ENCODE measurements around the gene PNLDC1. TPM values are rescaled to one million over a fixed set of nuclear protein-coding genes. Genes with fewer than 3 reads are reported as not detected.
"Not testable (repeated sequence)": the region's sequence is repeated elsewhere in the genome, so short reads cannot be mapped to it uniquely, and the experiment has no call there.

PNLDC1 gene
- total and polyA plus RNA-seq, 9 of the 15 experiments (the other 6 are each of a cell fraction or from before 2014, with no cell fraction given): 0.12 TPM; not detected in 8

DNA sequence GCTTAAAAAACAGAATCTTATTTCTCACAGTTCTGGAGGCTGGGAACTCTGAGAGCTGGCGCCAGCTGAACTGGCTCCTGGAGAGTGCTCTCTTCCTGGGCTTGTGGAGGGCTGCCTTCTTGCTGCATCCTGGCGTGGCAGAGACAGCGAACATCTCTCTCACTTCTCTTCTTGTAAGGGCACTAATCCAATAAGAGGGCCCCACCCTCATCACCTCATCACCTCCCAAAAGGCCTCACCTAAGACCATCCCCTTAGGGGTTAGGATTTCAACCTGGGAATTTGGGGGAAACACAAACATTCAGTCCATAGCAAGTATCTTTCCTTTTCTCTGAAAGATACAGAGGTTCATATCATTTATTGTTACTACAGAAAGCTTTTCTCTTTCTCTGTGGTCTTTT is 23.9 kb downstream of the PNLDC1 start:
- FAIRE-seq: no peak
- Histone ChIP-seq H3K4me2 (ENCODE audit: insufficient read depth, low read length) (no peak overlapping the region), H3K36me3 (ENCODE audit: control insufficient read depth, insufficient read depth, low read length) (no peaks in the 10 kb centered on the region), H3K9me3 (replicated peaks; ENCODE audit: control insufficient read depth, insufficient read depth, low read depth, low read length) (no peaks in the 10 kb centered on the region), H4K20me1 (replicated peaks; ENCODE audit: control insufficient read depth, insufficient read depth, low read length) (0 out of 2 replicates have a peak, but pooled peaks cover 3% of the 10 kb centered on the region), H3K9ac (ENCODE audit: insufficient read depth in 1 of 2, low read depth in 2 of 2, low read length in 2 of 2) (no peak overlapping the region), H3K27me3 (ENCODE audit: control insufficient read depth in 2 of 2, insufficient read depth in 2 of 2, low read length in 2 of 2) (peaks cover 80 to 82% of the 10 kb centered on the region in 2 experiments), H3K27ac (ENCODE audit: extremely low read depth, low read depth, low read length) (no peak overlapping the region), H3K79me2 (ENCODE audit: control insufficient read depth, insufficient read depth, low read length) (no peaks in the 10 kb centered on the region), H3K9me1 (ENCODE audit: control insufficient read depth, insufficient read depth, low read length) (peaks cover 4% of the 10 kb centered on the region), H2AFZ (ENCODE audit: low read depth, low read length) (no peak overlapping the region), H3K4me3 (no peak overlapping the region), H3K4me1 (replicated peaks in 1 of 2; ENCODE audit: control insufficient read depth in 2 of 2, insufficient read depth in 2 of 2, low read length in 2 of 2) (peaks cover 0 to 8% of the 10 kb centered on the region in 2 experiments; a peak in 2 of 5 replicates)
- no TSS peak for BruUV-seq (replicated peaks)
- no peak for DNase-seq (ENCODE audit: extremely low read depth in 1 of 4, low spot score in 3 of 4)
- ChIA-PET CTCF (ENCODE audit: low intra/inter-chr PET ratio) (interaction anchor here (0.5 kb wide), 1 partner anchor 12 kb away, joined by 4 read pairs; no protein-coding TSS in a partner anchor), POLR2A (no interaction called here)
- in situ Hi-C loops (cut with MboI): no loop called here
- TF ChIP-seq STAT6 (CRISPR knock-in tag; IDR thresholded peaks at IDR 0.05): no peak
- intact Hi-C loops (cut with micrococcal nuclease): no loop called here
- WGBS (ENCODE audit: insufficient coverage, low coverage, missing lambda C conversion rate): 0% methylated on average over 3 of the region's 3 CpGs
- ATAC-seq: no peak

DNA sequence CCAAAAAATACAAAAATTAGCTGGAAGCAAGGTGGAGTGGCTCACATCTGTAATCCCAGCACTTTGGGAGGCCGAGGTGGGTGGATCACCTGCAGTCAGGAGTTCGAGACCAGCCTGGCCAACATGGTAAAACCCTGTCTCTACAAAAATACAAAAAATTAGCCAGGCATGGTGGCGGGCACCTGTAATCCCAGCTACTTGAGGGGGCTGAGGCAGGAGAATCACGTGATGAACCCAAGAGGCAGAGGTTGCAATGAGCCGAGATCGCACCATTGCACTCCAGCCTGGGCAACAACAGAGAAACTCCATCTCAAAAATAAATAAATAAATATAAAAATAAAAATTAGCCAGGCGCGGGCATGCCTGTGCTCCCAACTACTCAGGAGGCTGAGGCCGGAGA is 24.6 kb downstream of the PNLDC1 start:
- whole genome bisulfite sequencing (ENCODE audit: insufficient coverage, low coverage, missing lambda C conversion rate): 5% methylated on average over 9 of the region's 9 CpGs
- intact Hi-C loops (cut with micrococcal nuclease); H3K9me3 ChIP-seq (replicated peaks; ENCODE audit: control insufficient read depth, insufficient read depth, low read depth, low read length); in situ Hi-C loops (cut with MboI); H3K4me3 ChIP-seq; DNase-seq (ENCODE audit: extremely low read depth in 1 of 4, low spot score in 3 of 4); BruUV-seq (replicated peaks); H3K9ac ChIP-seq (ENCODE audit: insufficient read depth in 1 of 2, low read depth in 2 of 2, low read length in 2 of 2); H3K4me2 ChIP-seq (ENCODE audit: insufficient read depth, low read length); FAIRE-seq; H2AFZ ChIP-seq (ENCODE audit: low read depth, low read length); ATAC-seq; H4K20me1 ChIP-seq (replicated peaks; ENCODE audit: control insufficient read depth, insufficient read depth, low read length); H3K36me3 ChIP-seq (ENCODE audit: control insufficient read depth, insufficient read depth, low read length); POLR2A ChIA-PET; H3K79me2 ChIP-seq (ENCODE audit: control insufficient read depth, insufficient read depth, low read length); H3K4me1 ChIP-seq (replicated peaks in 1 of 2; ENCODE audit: control insufficient read depth in 2 of 2, insufficient read depth in 2 of 2, low read length in 2 of 2); H3K9me1 ChIP-seq (ENCODE audit: control insufficient read depth, insufficient read depth, low read length); H3K27ac ChIP-seq (ENCODE audit: extremely low read depth, low read depth, low read length): not testable (repeated sequence)
- peak; percentile 63 for TF ChIP-seq TFE3 (CRISPR knock-in tag; IDR thresholded peaks at IDR 0.05)
- H3K27me3 ChIP-seq (ENCODE audit: control insufficient read depth in 2 of 2, insufficient read depth in 2 of 2, low read length in 2 of 2): peaks cover 79% of the 10 kb centered on the region in 2 experiments
- CTCF ChIA-PET (ENCODE audit: low intra/inter-chr PET ratio): interaction anchor here (0.7 kb wide), 1 partner anchor 21 kb away, joined by 3 read pairs; no protein-coding TSS in a partner anchor
